Neuronal stem cell (in vitro differentiated cells): ENCODE measurements around the gene CLTC.

Source experiments
- DNase-seq: peaks from one replicate; pipeline ENCODE4 v3.0.0-alpha.2; 2013; ENCODE audit warnings: low spot score
- H2AFZ ChIP-seq: one replicate; pipeline ENCODE4 v1.6.1; 2013; ENCODE audit warnings: mild to moderate bottlenecking, low read length, inconsistent platforms
- H2AK5ac ChIP-seq: 2 replicates; pipeline ENCODE4 v1.6.1; 2013; ENCODE audit warnings: low read depth, mild to moderate bottlenecking, inconsistent platforms, low read length, moderate library complexity, mixed read lengths
- H2BK120ac ChIP-seq: 2 replicates; pipeline ENCODE4 v1.6.1; 2013; ENCODE audit warnings: low read depth, mild to moderate bottlenecking, inconsistent platforms, low read length, moderate library complexity, mixed read lengths
- H2BK12ac ChIP-seq: one replicate; pipeline ENCODE4 v1.6.1; 2013; ENCODE audit warnings: low read length, inconsistent platforms
- H2BK15ac ChIP-seq: 2 replicates; pipeline ENCODE4 v1.6.1; 2013; ENCODE audit warnings: mild to moderate bottlenecking, low read length, inconsistent platforms, mixed read lengths
- H2BK5ac ChIP-seq: one replicate; pipeline ENCODE4 v1.6.1; 2013; ENCODE audit warnings: inconsistent platforms, mild to moderate bottlenecking, low read length, moderate library complexity
- H3K14ac ChIP-seq: one replicate; pipeline ENCODE4 v1.6.1; 2013; ENCODE audit warnings: low read length, inconsistent platforms
- H3K18ac ChIP-seq: 2 replicates; pipeline ENCODE4 v1.6.1; 2013; ENCODE audit warnings: low read length, inconsistent platforms
- H3K23ac ChIP-seq: 2 replicates; pipeline ENCODE4 v1.6.1; 2013; ENCODE audit warnings: low read depth, mild to moderate bottlenecking, mixed read lengths, low read length, inconsistent platforms; ENCODE audit not compliant: poor library complexity
- H3K27ac ChIP-seq: replicated peaks from 3 replicates; pipeline ENCODE4 v1.5.1; 2013; ENCODE audit warnings: low read length, inconsistent platforms
- H3K27me3 ChIP-seq, 3 experiments: 2 replicates each; pipeline ENCODE4 v1.6.1; 2013; ENCODE audit warnings: low read length in 3 of 3, mild to moderate bottlenecking in 2 of 3, inconsistent platforms in 1 of 3, low read depth in 1 of 3, mixed read lengths in 1 of 3, moderate library complexity in 1 of 3; ENCODE audit not compliant: control insufficient read depth in 3 of 3, insufficient read depth in 3 of 3
- H3K36me3 ChIP-seq, 2 donors: replicated peaks in 1 of 2; 2 replicates each; pipeline ENCODE4 v1.6.1; 2013; ENCODE audit warnings: low read length in 2 of 2; ENCODE audit not compliant: control insufficient read depth in 2 of 2, insufficient read depth in 2 of 2
- H3K4ac ChIP-seq: 2 replicates; pipeline ENCODE4 v1.6.1; 2013; ENCODE audit warnings: inconsistent platforms, mild to moderate bottlenecking, low read length, moderate library complexity
- H3K4me1 ChIP-seq, 2 donors: 1 replicate in 1 of 2; 2 replicates in 1 of 2; pipeline ENCODE4 v1.6.1; 2013; ENCODE audit warnings: low read length in 2 of 2, low read depth in 1 of 2; ENCODE audit not compliant: control insufficient read depth in 2 of 2, insufficient read depth in 1 of 2
- H3K4me2 ChIP-seq: one replicate; pipeline ENCODE4 v1.6.1; 2013; ENCODE audit warnings: mild to moderate bottlenecking, low read length, inconsistent platforms; ENCODE audit not compliant: insufficient read depth, poor library complexity, severe bottlenecking
- H3K4me3 ChIP-seq, 2 donors: 2 replicates each; pipeline ENCODE4 v1.5.1; 2013; ENCODE audit warnings: low read length in 2 of 2, mild to moderate bottlenecking in 2 of 2, inconsistent platforms in 1 of 2, moderate library complexity in 1 of 2
- H3K79me1 ChIP-seq: one replicate; pipeline ENCODE4 v1.6.1; 2013; ENCODE audit warnings: low read depth, mild to moderate bottlenecking, inconsistent platforms, low read length, moderate library complexity
- H3K9ac ChIP-seq: one replicate; pipeline ENCODE4 v1.6.1; 2013; ENCODE audit warnings: mild to moderate bottlenecking, low read depth, low read length, inconsistent platforms; ENCODE audit not compliant: poor library complexity
- H3K9me3 ChIP-seq, 2 donors: replicated peaks in 1 of 2; 2 replicates each; pipeline versions ENCODE3 to v1.6.1; 2013; ENCODE audit warnings: low read length in 2 of 2, mild to moderate bottlenecking in 2 of 2, inconsistent platforms in 1 of 2, low read depth in 1 of 2, mixed read lengths in 1 of 2, moderate library complexity in 1 of 2; ENCODE audit not compliant: control insufficient read depth in 2 of 2, insufficient read depth in 1 of 2
- H4K8ac ChIP-seq: one replicate; pipeline ENCODE4 v1.6.1; 2013; ENCODE audit warnings: low read depth, mild to moderate bottlenecking, inconsistent platforms, low read length, moderate library complexity
- H4K91ac ChIP-seq: one replicate; pipeline ENCODE4 v1.6.1; 2013; ENCODE audit warnings: low read length, low read depth, mild to moderate bottlenecking, inconsistent platforms; ENCODE audit not compliant: poor library complexity
- WGBS, 2 donors: extraction: QIAGEN DNeasy Blood & Tissue Kit; methylation state at CpG; one replicate each; pipeline ENCODE4 v1.1.7; 2013; ENCODE audit warnings: missing lambda C conversion rate in 2 of 2, mixed read lengths in 1 of 2; ENCODE audit not compliant: insufficient read length in 2 of 2, insufficient replicate concordance in 1 of 2; ENCODE audit errors: extremely low coverage in 2 of 2; 5-methylcytosine and 5-hydroxymethylcytosine counted together

Gene CLTC

DNA sequence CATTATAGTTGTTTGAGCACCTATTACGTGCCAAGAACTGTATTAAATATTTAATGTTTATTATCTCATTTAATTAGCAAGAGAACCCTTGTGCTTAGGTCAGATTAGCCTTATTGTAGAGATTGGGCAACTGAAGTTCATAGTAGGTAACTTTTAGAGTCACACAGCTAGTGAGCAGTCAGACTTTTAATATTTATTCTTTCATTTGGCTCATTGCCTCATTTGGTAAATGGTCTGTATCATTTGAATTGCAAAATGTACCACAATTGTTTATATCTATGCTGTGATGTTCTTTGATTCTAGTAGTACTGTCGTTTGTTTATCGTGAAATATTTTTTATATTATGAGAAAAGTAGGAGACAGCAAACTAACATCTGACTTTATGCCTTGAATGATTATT is 7.6 kb downstream of the CLTC start:
- no peak overlapping the region for H2AFZ ChIP-seq
- H2AK5ac ChIP-seq = no peak overlapping the region
- H3K79me1 ChIP-seq = peaks cover 4% of the 10 kb centered on the region
- peaks cover 0 to 69% of the 10 kb centered on the region in 2 donors for H3K36me3 ChIP-seq
- H3K27me3 ChIP-seq = no peaks in the 10 kb centered on the region
- no peak overlapping the region for H4K8ac ChIP-seq
- no peak overlapping the region for H2BK120ac ChIP-seq
- DNase-seq = no peak
- no peak overlapping the region for H3K27ac ChIP-seq
- no peak overlapping the region for H2BK12ac ChIP-seq
- WGBS, 2 donors = no CpG with 5 or more reads among the region's 3 CpGs
- no peak overlapping the region for H3K4me3 ChIP-seq
- H3K9me3 ChIP-seq = peaks cover 0 to 2% of the 10 kb centered on the region in 2 donors
- H3K9ac ChIP-seq = no peak overlapping the region
- no peak overlapping the region for H3K4ac ChIP-seq
- no peak overlapping the region for H3K14ac ChIP-seq
- no peak overlapping the region for H2BK15ac ChIP-seq
- no peak overlapping the region for H2BK5ac ChIP-seq
- no peak overlapping the region for H3K23ac ChIP-seq
- H4K91ac ChIP-seq = no peak overlapping the region
- H3K4me2 ChIP-seq = no peak overlapping the region
- H3K4me1 ChIP-seq = peaks cover 0 to 11% of the 10 kb centered on the region in 2 donors
- no peak overlapping the region for H3K18ac ChIP-seq

DNA sequence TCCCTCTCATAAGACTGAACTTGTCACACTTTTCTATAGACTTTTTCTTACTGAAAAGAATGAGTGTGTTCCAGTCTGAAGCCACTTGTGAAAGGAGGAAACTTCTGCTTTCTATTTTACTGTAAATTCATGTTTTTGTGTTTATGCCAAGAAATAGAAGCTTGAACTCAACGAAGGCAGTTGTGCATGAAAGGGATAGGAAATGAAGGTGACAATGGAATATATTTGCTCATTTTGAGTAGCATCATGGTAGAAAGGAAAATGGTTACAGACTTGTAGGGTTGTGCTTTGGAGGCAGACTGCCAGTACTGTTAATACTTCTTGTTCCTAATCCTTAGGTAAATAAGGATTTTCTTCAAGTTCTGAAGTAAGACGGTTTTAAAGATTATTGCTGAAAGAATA is 8.1 kb downstream of the CLTC start:
- H3K79me1 ChIP-seq = peaks cover 4% of the 10 kb centered on the region
- H3K36me3 ChIP-seq = peaks cover 0 to 64% of the 10 kb centered on the region in 2 donors
- H2BK120ac ChIP-seq = no peak overlapping the region
- H3K9me3 ChIP-seq = peaks cover 0 to 2% of the 10 kb centered on the region in 2 donors
- no peak overlapping the region for H2BK5ac ChIP-seq
- no peak overlapping the region for H4K91ac ChIP-seq
- no peaks in the 10 kb centered on the region for H3K27me3 ChIP-seq
- H3K4ac ChIP-seq = no peak overlapping the region
- no peak overlapping the region for H3K23ac ChIP-seq
- H3K4me1 ChIP-seq = peaks cover 0 to 6% of the 10 kb centered on the region in 2 donors
- no peak overlapping the region for H2BK15ac ChIP-seq
- no CpG with 5 or more reads among the region's 2 CpGs for WGBS, 2 donors
- no peak overlapping the region for H3K27ac ChIP-seq
- H3K14ac ChIP-seq = no peak overlapping the region
- H2BK12ac ChIP-seq = no peak overlapping the region
- H3K9ac ChIP-seq = no peak overlapping the region
- H3K18ac ChIP-seq = no peak overlapping the region
- no peak overlapping the region for H3K4me3 ChIP-seq
- H2AK5ac ChIP-seq = no peak overlapping the region
- H4K8ac ChIP-seq = no peak overlapping the region
- H2AFZ ChIP-seq = no peak overlapping the region
- no peak for DNase-seq
- no peak overlapping the region for H3K4me2 ChIP-seq

DNA sequence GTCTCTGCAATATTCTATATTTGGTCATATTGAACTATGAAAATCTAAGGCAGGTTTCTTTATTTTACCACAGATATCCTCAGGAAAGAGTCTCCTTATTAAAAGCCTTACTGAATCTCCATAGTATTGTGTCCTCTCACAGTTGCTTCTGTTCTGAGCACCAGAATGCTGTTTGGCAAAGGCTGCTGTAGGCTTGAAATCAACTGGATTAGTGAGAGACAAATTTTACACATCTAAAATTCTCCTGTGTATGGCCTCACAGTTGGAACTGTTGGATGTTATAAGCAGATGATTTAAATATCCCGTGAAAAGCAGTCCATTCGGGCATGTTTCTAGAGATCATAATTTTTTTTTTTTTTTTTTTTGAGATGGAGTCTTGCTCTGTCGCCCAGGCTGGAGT is 9.5 kb downstream of the CLTC start:
- Histone ChIP-seq H3K18ac (no peak overlapping the region), H3K4me3 (no peak overlapping the region), H4K8ac (no peak overlapping the region), H3K14ac (no peak overlapping the region), H2BK5ac (no peak overlapping the region), H3K9me3 (peaks cover 0 to 2% of the 10 kb centered on the region in 2 donors), H3K27me3 (no peaks in the 10 kb centered on the region), H2BK120ac (no peak overlapping the region), H3K4ac (no peak overlapping the region), H3K4me2 (no peak overlapping the region), H3K36me3 (peaks cover 0 to 59% of the 10 kb centered on the region in 2 donors), H2AFZ (no peak overlapping the region), H3K4me1 (peaks cover 0 to 5% of the 10 kb centered on the region in 2 donors), H4K91ac (no peak overlapping the region), H3K27ac (no peak overlapping the region), H3K79me1 (peaks cover 6% of the 10 kb centered on the region), H2AK5ac (no peak overlapping the region), H2BK12ac (no peak overlapping the region), H3K23ac (no peak overlapping the region), H2BK15ac (no peak overlapping the region), H3K9ac (no peak overlapping the region)
- no peak for DNase-seq
- WGBS, 2 donors = no CpG with 5 or more reads among the region's 3 CpGs

DNA sequence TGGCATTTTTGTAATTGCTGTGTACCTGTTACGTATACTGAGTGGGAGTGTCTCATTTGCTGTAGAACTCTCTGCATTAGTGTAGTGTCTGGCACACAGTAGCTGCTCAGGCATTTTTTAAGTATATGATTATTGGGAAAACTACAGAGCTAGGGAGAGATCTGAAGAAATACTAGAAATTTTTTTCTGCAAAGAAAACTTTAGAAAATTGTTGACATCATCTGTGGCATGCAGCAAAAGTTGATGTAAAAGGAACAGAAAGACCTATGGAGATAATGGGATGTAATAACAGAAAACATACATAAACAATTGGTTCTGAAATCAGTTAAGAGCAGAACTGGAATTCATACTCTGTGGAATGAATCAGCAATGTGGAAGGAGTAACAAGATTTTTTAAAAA is 11.6 kb downstream of the CLTC start:
- Histone ChIP-seq H3K36me3 (peaks cover 0 to 65% of the 10 kb centered on the region in 2 donors), H2BK12ac (no peak overlapping the region), H2BK5ac (no peak overlapping the region), H3K4me1 (peaks cover 0 to 13% of the 10 kb centered on the region in 2 donors), H4K8ac (no peak overlapping the region), H3K14ac (no peak overlapping the region), H3K9ac (no peak overlapping the region), H3K9me3 (peaks cover 0 to 2% of the 10 kb centered on the region in 2 donors), H3K27me3 (no peaks in the 10 kb centered on the region), H4K91ac (no peak overlapping the region), H3K4me3 (no peak overlapping the region), H3K4me2 (no peak overlapping the region), H3K79me1 (peaks cover 6% of the 10 kb centered on the region), H2AFZ (no peak overlapping the region), H3K4ac (no peak overlapping the region), H3K23ac (no peak overlapping the region), H3K18ac (no peak overlapping the region), H3K27ac (no peak overlapping the region), H2BK120ac (no peak overlapping the region), H2BK15ac (no peak overlapping the region), H2AK5ac (no peak overlapping the region)
- DNase-seq = no peak
- WGBS, 2 donors = no CpG with 5 or more reads among the region's 1 CpG
